Fibroblast of lung (primary cell): ENCODE measurements around the gene HAPLN1.

ENCODE experiments used
- EZH2 ChIP-seq: IDR thresholded peaks from 2 replicates; pipeline ENCODE4 v1.5.1; 2012; ENCODE audit warnings: low read length, control low read depth, mild to moderate bottlenecking; ENCODE audit errors: missing control alignments
- TF ChIP-seq, protein P1 (sequence below), 2 donors: IDR thresholded peaks in 1 of 2; conservative IDR thresholded peaks in 1 of 2; 1 replicate in 1 of 2; 2 replicates in 1 of 2; pipeline ENCODE4 v1.5.1; 2011 to 2012; ENCODE audit warnings: low read length in 2 of 2, control low read depth in 1 of 2, inconsistent platforms in 1 of 2, low read depth in 1 of 2, mild to moderate bottlenecking in 1 of 2

- TF ChIP-seq, protein P1, sequence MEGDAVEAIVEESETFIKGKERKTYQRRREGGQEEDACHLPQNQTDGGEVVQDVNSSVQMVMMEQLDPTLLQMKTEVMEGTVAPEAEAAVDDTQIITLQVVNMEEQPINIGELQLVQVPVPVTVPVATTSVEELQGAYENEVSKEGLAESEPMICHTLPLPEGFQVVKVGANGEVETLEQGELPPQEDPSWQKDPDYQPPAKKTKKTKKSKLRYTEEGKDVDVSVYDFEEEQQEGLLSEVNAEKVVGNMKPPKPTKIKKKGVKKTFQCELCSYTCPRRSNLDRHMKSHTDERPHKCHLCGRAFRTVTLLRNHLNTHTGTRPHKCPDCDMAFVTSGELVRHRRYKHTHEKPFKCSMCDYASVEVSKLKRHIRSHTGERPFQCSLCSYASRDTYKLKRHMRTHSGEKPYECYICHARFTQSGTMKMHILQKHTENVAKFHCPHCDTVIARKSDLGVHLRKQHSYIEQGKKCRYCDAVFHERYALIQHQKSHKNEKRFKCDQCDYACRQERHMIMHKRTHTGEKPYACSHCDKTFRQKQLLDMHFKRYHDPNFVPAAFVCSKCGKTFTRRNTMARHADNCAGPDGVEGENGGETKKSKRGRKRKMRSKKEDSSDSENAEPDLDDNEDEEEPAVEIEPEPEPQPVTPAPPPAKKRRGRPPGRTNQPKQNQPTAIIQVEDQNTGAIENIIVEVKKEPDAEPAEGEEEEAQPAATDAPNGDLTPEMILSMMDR (conservative IDR thresholded peaks at IDR 0.05 in 1 of 2, IDR thresholded peaks at IDR 0.05 in 1 of 2; ENCODE audit: low read depth in 1 of 2, low read length in 2 of 2), result no peak
- TF ChIP-seq EZH2, result no peak
Measured at GRCh38 chr5:83715236-83716065, 5.2 kb downstream of the HAPLN1 start.
